GM23248 (cell line): ENCODE measurements around the gene KRT39.

Experiments
- EZH2 ChIP-seq: fragments of 200-600 bp; sonication (generic); IDR thresholded peaks from 2 replicates; pipeline ENCODE4 v1.6.1; 2018; ENCODE audit warnings: antibody characterized with exemption, mild to moderate bottlenecking; ENCODE audit not compliant: insufficient read depth, poor library complexity, severe bottlenecking
- EZH2phosphoT487 ChIP-seq: fragments of 200-600 bp; sonication (generic); IDR thresholded peaks from 2 replicates; pipeline ENCODE4 v1.6.1; 2018; ENCODE audit warnings: antibody characterized with exemption, moderate library complexity, mild to moderate bottlenecking, low read depth; ENCODE audit not compliant: insufficient read depth

DNA sequence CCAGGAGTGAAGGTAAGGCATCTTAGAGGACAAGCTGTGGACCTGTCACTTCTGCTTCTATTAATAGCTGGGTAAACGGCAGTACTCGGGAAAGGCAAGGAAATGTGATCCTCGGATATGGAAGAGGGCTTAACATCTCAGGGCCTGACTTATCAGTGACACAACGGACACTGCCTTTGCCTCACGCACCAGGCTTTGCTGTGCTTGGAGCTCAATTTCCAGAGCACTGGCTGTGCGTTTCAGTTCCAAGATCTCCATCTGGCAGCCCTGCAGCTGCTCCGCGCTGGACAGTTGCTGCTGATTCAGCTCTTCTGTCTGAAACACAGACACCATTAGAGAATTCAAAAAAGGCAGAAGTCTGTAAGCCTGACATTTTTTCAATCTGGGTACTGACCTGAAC, 13.8 kb upstream of the KRT39 start:
- TF ChIP-seq EZH2 (no peak), EZH2phosphoT487 (no peak)
